Measurements from ENCODE around the gene MAP2K5.

MAP2K5 gene

GRCh38 chr15:67719330-67719959 lies 176.9 kb downstream of the MAP2K5 start:
- no peak for DNase-seq (ENCODE audit: low read depth in 2 of 3, low spot score in 1 of 3)

- no peak for DNase-seq (ENCODE audit: low read depth in 2 of 3, low spot score in 1 of 3)
Measured at GRCh38 chr15:67720556-67721175, 178.2 kb downstream of the MAP2K5 start.

GRCh38 chr15:67722030-67722817 lies 179.7 kb downstream of the MAP2K5 start:
- no peak for DNase-seq (ENCODE audit: low read depth in 2 of 3, low spot score in 1 of 3)

GRCh38 chr15:67723294-67724024 lies 181.0 kb downstream of the MAP2K5 start:
- no peak for DNase-seq (ENCODE audit: low read depth in 2 of 3, low spot score in 1 of 3)

GRCh38 chr15:67724691-67725375 lies 182.3 kb downstream of the MAP2K5 start:
- no peak for DNase-seq (ENCODE audit: low read depth in 2 of 3, low spot score in 1 of 3)

GRCh38 chr15:67730135-67730534 lies 187.6 kb downstream of the MAP2K5 start:
- no peak for DNase-seq (ENCODE audit: low read depth in 2 of 3, low spot score in 1 of 3)

- no peak for DNase-seq (ENCODE audit: low read depth in 2 of 3, low spot score in 1 of 3)
Measured at GRCh38 chr15:67731112-67731721, 188.7 kb downstream of the MAP2K5 start.

GRCh38 chr15:67732164-67732563 lies 189.7 kb downstream of the MAP2K5 start:
- no peak for DNase-seq (ENCODE audit: low read depth in 2 of 3, low spot score in 1 of 3)

- DNase-seq (ENCODE audit: low read depth in 2 of 3, low spot score in 1 of 3): no peak
Measured at GRCh38 chr15:67732671-67733374, 190.3 kb downstream of the MAP2K5 start.

GRCh38 chr15:67735896-67736295 lies 193.4 kb downstream of the MAP2K5 start:
- DNase-seq (ENCODE audit: low read depth in 2 of 3, low spot score in 1 of 3): no peak

- DNase-seq (ENCODE audit: low read depth in 2 of 3, low spot score in 1 of 3): no peak
Measured at GRCh38 chr15:67736810-67737209, 194.3 kb downstream of the MAP2K5 start.

- no peak for DNase-seq (ENCODE audit: low read depth in 2 of 3, low spot score in 1 of 3)
Measured at GRCh38 chr15:67738056-67738455, 195.6 kb downstream of the MAP2K5 start.

- DNase-seq (ENCODE audit: low read depth in 2 of 3, low spot score in 1 of 3): no peak
Measured at GRCh38 chr15:67740405-67740804, 197.9 kb downstream of the MAP2K5 start.

GRCh38 chr15:67741308-67741707 lies 198.8 kb downstream of the MAP2K5 start:
- DNase-seq (ENCODE audit: low read depth in 2 of 3, low spot score in 1 of 3): no peak

GRCh38 chr15:67743558-67743957 lies 201.1 kb downstream of the MAP2K5 start:
- no peak for DNase-seq (ENCODE audit: low read depth in 2 of 3, low spot score in 1 of 3)

GRCh38 chr15:67744331-67745072 lies 202.0 kb downstream of the MAP2K5 start:
- no peak for DNase-seq (ENCODE audit: low read depth in 2 of 3, low spot score in 1 of 3)

GRCh38 chr15:67745073-67746006 lies 202.8 kb downstream of the MAP2K5 start:
- no peak for DNase-seq (ENCODE audit: low read depth in 2 of 3, low spot score in 1 of 3)

GRCh38 chr15:67746022-67746421 lies 203.5 kb downstream of the MAP2K5 start:
- DNase-seq (ENCODE audit: low read depth in 2 of 3, low spot score in 1 of 3): no peak
